ENCODE data around the gene PDE4D. TPM values are rescaled to one million over a fixed set of nuclear protein-coding genes. Genes with fewer than 3 reads are reported as not detected.

PDE4D gene
- total and polyA plus RNA-seq, 2 experiments from 2014 or later = 4.3 to 9.7 TPM

DNA sequence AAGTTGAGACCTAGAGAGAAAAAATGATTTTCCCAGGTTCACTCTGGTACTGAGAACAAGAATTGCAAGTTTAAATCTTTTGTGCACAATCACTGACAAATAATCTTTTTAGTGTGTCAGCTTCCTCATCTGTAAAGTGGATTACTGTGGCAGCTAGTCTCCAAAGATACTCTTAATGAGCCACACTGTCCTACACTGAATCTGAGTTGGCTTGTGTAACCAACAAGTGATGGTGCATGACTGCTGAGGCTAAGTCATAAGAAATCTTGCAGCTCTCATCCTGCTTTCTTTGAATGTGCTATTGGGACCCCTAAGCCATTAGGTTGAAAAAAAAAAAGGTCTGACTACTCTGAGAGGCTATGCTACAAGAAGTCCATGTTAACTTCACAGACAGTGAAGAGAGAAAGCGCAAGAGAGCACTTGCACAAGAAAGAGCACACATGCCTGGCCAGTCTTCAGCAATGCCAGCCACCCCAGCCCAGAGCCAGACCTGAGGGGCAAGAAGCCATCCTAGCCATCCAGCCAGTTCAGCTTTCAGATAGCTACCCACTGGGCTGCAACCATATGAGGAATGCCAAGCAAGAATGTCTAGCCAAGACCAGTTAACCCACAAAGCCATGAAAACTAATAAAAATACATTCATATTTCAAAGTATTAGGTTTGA, 891.2 kb downstream of the PDE4D start:
- in situ Hi-C loops (cut with MboI) = loop anchor here (10.0 kb wide), 1 partner anchor 107 kb away; no protein-coding TSS in a partner anchor
- H3K4me2 ChIP-seq (ENCODE audit: unreplicated experiment) = no peak overlapping the region
- WGBS, 2 experiments (ENCODE audit: low coverage in 1 of 2, low lambda C conversion rate in 2 of 2, missing lambda C conversion rate in 2 of 2) = 100% methylated on average over 1 of the region's 1 CpG
- H3K9me3 ChIP-seq (ENCODE audit: low read depth) = no peaks in the 10 kb centered on the region
- H3F3A ChIP-seq (ENCODE audit: insufficient read depth) = no peaks in the 10 kb centered on the region
- H3K27ac ChIP-seq = no peak overlapping the region
- TF ChIP-seq EZH2 (IDR thresholded peaks at IDR 0.05; ENCODE audit: insufficient read depth, poor library complexity, severe bottlenecking) (no peak), EZH2phosphoT487 (IDR thresholded peaks at IDR 0.05; ENCODE audit: insufficient read depth, low read depth) (no peak)
- no peaks in the 10 kb centered on the region for H3K9me2 ChIP-seq (ENCODE audit: insufficient read depth)
- H4K20me1 ChIP-seq (ENCODE audit: insufficient read depth) = no peaks in the 10 kb centered on the region
- H3K79me2 ChIP-seq (ENCODE audit: insufficient read depth) = peaks cover 79% of the 10 kb centered on the region
- H2AFZ ChIP-seq = no peak overlapping the region
- H3K4me1 ChIP-seq (ENCODE audit: insufficient read depth) = no peaks in the 10 kb centered on the region
- no peaks in the 10 kb centered on the region for H3K27me3 ChIP-seq (replicated peaks; ENCODE audit: insufficient read depth)
- DNase-seq = no peak
- H3K36me3 ChIP-seq (ENCODE audit: low read depth) = no peaks in the 10 kb centered on the region
- no peak overlapping the region for H3K4me3 ChIP-seq
- H3K9ac ChIP-seq = no peak overlapping the region

DNA sequence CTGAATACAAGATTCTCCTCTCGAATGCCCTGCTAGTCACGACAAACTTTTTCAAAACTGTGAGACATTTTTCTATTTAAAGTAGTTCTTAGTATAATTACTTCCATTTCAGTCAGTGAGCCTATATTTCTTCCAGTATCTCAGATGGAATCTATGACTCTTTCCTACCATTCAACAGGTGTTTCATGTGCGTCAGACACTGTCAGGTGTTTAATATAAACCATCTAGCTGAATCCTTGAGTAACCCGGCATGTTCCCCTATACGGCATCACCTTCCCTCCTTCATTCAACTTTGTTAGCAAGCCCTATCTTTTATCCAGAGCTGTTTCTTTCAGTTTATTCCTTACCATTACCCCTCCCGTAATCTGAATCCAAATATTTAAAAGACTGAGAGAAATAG, 891.8 kb downstream of the PDE4D start:
- Histone ChIP-seq H3K4me2 (ENCODE audit: unreplicated experiment) (no peak overlapping the region), H3K4me3 (no peak overlapping the region), H2AFZ (no peak overlapping the region), H3K4me1 (ENCODE audit: insufficient read depth) (no peaks in the 10 kb centered on the region), H3K27ac (no peak overlapping the region), H3K9me2 (ENCODE audit: insufficient read depth) (no peaks in the 10 kb centered on the region), H3K27me3 (replicated peaks; ENCODE audit: insufficient read depth) (no peaks in the 10 kb centered on the region), H3F3A (ENCODE audit: insufficient read depth) (no peaks in the 10 kb centered on the region), H4K20me1 (ENCODE audit: insufficient read depth) (no peaks in the 10 kb centered on the region), H3K9me3 (ENCODE audit: low read depth) (no peaks in the 10 kb centered on the region), H3K9ac (no peak overlapping the region), H3K36me3 (ENCODE audit: low read depth) (no peaks in the 10 kb centered on the region), H3K79me2 (ENCODE audit: insufficient read depth) (peaks cover 77% of the 10 kb centered on the region)
- TF ChIP-seq EZH2 (IDR thresholded peaks at IDR 0.05; ENCODE audit: insufficient read depth, poor library complexity, severe bottlenecking) (no peak), EZH2phosphoT487 (IDR thresholded peaks at IDR 0.05; ENCODE audit: insufficient read depth, low read depth) (no peak)
- WGBS, 2 experiments (ENCODE audit: low coverage in 1 of 2, low lambda C conversion rate in 2 of 2, missing lambda C conversion rate in 2 of 2) = 89 to 92% methylated on average over 6 of the region's 6 CpGs
- in situ Hi-C loops (cut with MboI) = loop anchor here (10.0 kb wide), 1 partner anchor 107 kb away; no protein-coding TSS in a partner anchor
- no peak for DNase-seq

DNA sequence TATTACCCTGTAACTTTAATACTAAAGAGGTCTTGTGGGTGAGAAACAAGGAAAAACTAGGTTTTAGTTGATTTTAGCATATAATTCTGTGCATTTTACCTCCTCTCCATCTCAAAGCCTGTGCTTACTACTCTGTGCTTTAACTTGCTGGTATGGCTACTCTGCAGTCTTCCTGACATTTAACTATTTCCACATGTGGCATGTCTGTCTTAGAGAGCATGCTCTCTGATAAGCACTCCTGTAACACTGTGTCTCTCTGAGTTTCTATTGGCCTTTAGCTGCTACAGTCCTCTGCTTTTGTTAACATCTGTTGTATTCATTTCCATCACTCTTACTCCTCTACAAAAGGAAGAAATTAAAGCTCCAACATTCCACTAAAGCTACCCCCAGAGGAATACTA, 892.4 kb downstream of the PDE4D start:
- no peak overlapping the region for H3K9ac ChIP-seq
- H3K79me2 ChIP-seq (ENCODE audit: insufficient read depth) = peaks cover 77% of the 10 kb centered on the region
- H3K36me3 ChIP-seq (ENCODE audit: low read depth) = no peaks in the 10 kb centered on the region
- in situ Hi-C loops (cut with MboI) = loop anchor here (10.0 kb wide), 1 partner anchor 106 kb away; no protein-coding TSS in a partner anchor
- H3K9me2 ChIP-seq (ENCODE audit: insufficient read depth) = no peaks in the 10 kb centered on the region
- H3K4me2 ChIP-seq (ENCODE audit: unreplicated experiment) = no peak overlapping the region
- H3K27me3 ChIP-seq (replicated peaks; ENCODE audit: insufficient read depth) = no peaks in the 10 kb centered on the region
- H3K4me3 ChIP-seq = no peak overlapping the region
- no peaks in the 10 kb centered on the region for H4K20me1 ChIP-seq (ENCODE audit: insufficient read depth)
- no peak overlapping the region for H3K27ac ChIP-seq
- TF ChIP-seq EZH2phosphoT487 (IDR thresholded peaks at IDR 0.05; ENCODE audit: insufficient read depth, low read depth) = no peak
- TF ChIP-seq EZH2 (IDR thresholded peaks at IDR 0.05; ENCODE audit: insufficient read depth, poor library complexity, severe bottlenecking) = no peak
- no peak overlapping the region for H2AFZ ChIP-seq
- H3K4me1 ChIP-seq (ENCODE audit: insufficient read depth) = no peaks in the 10 kb centered on the region
- no peaks in the 10 kb centered on the region for H3K9me3 ChIP-seq (ENCODE audit: low read depth)
- DNase-seq = no peak
- no peaks in the 10 kb centered on the region for H3F3A ChIP-seq (ENCODE audit: insufficient read depth)

DNA sequence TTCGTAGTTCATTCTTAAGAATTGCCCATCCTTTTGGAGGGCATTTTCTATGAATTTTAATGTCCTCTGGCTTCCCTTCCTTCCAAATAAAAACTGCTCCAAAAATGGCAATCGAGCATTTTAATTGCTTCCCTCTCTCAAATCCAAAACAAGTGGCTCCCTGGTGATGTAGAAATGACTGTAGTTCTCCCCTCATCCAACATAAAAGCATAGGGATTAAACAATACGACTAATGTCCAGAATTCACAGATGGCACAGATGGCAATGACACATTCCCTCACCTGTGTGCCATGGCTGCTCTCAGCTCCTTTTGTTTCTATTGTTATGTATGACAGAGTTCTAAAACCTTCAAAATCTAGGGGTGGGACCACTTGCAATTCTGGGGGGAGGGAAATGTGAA, 893.3 kb downstream of the PDE4D start:
- Histone ChIP-seq H3K9me2 (ENCODE audit: insufficient read depth) (no peaks in the 10 kb centered on the region), H2AFZ (no peak overlapping the region), H4K20me1 (ENCODE audit: insufficient read depth) (no peaks in the 10 kb centered on the region), H3K79me2 (ENCODE audit: insufficient read depth) (peaks cover 77% of the 10 kb centered on the region), H3K4me1 (ENCODE audit: insufficient read depth) (no peaks in the 10 kb centered on the region), H3F3A (ENCODE audit: insufficient read depth) (no peaks in the 10 kb centered on the region), H3K9me3 (ENCODE audit: low read depth) (no peaks in the 10 kb centered on the region), H3K27me3 (replicated peaks; ENCODE audit: insufficient read depth) (no peaks in the 10 kb centered on the region), H3K27ac (no peak overlapping the region), H3K4me2 (ENCODE audit: unreplicated experiment) (no peak overlapping the region), H3K4me3 (no peak overlapping the region), H3K9ac (no peak overlapping the region), H3K36me3 (ENCODE audit: low read depth) (no peaks in the 10 kb centered on the region)
- WGBS, 2 experiments (ENCODE audit: low coverage in 1 of 2, low lambda C conversion rate in 2 of 2, missing lambda C conversion rate in 2 of 2) = 79 to 87% methylated on average over 3 of the region's 3 CpGs
- in situ Hi-C loops (cut with MboI) = loop anchor here (10.0 kb wide), 1 partner anchor 105 kb away; no protein-coding TSS in a partner anchor
- DNase-seq = no peak
- TF ChIP-seq EZH2 (IDR thresholded peaks at IDR 0.05; ENCODE audit: insufficient read depth, poor library complexity, severe bottlenecking) (no peak), EZH2phosphoT487 (IDR thresholded peaks at IDR 0.05; ENCODE audit: insufficient read depth, low read depth) (no peak)

Measured in GM23248 (cell line).